AG04449 (cell line): ENCODE data around the gene KCMF1.

ENCODE experiments used
- CTCF ChIA-PET: fragments of 350-600 bp; formaldehyde crosslinking; extraction: SDS; loops from one replicate; lab custom pipeline; 2021; ENCODE audit warnings: antibody characterized with exemption; lab: Yijun Ruan, JAX
- POLR2A ChIA-PET: fragments of 400-600, 350-600 bp; formaldehyde crosslinking; extraction: SDS; loops from one replicate; lab custom pipeline; 2020; ENCODE audit warnings: antibody characterized with exemption, inconsistent platforms; lab: Yijun Ruan, JAX
- DNase-seq: peaks from one replicate; pipeline ENCODE4 v3.0.0-alpha.2; 2010; ENCODE audit warnings: low read depth, low spot score
- H3K4me3 ChIP-seq: 2 replicates; pipeline ENCODE4 v1.5.1; 2011; ENCODE audit warnings: low read depth, mild to moderate bottlenecking, control low read depth, low read length
- CTCF ChIP-seq: IDR thresholded peaks from one replicate; pipeline ENCODE4 v1.5.1; 2011; ENCODE audit warnings: mild to moderate bottlenecking, moderate library complexity, low read length, control low read depth, inconsistent platforms; ENCODE audit not compliant: insufficient read depth; ENCODE audit errors: missing control alignments

Gene KCMF1

GRCh38 chr2:84986018-84986417, 15.1 kb downstream of the KCMF1 start:
- ChIA-PET POLR2A (no interaction called here), CTCF (interaction anchor here (0.9 kb wide), 1 partner anchor 30 kb away, joined by 3 read pairs; no protein-coding TSS in a partner anchor)
- H3K4me3 ChIP-seq: no peak overlapping the region
- no peak for TF ChIP-seq CTCF
- DNase-seq: no peak

DNA sequence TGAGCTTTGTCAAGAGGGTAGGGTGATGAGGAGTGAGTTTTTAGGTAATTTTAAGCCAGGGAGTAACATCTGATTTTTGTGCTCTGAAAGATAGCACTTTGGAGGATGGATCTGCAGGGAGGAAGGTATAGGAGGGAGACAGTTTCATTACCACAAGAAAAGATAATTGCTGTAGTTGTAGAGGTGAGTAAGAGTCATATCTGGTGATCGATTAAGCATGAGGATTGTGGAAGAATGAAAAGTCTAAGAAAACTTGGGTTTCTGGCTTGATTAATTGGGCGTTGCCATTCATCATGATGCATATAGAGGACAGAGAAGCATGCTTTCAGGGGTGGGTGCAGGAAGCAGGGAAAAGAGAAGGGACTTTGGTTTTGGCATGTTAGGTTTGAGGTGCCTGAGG, 18.5 kb downstream of the KCMF1 start:
- ChIA-PET POLR2A (no interaction called here), CTCF (no interaction called here)
- DNase-seq: no peak
- no peak for TF ChIP-seq CTCF
- no peak overlapping the region for H3K4me3 ChIP-seq

GRCh38 chr2:84989927-84990326, 19.0 kb downstream of the KCMF1 start:
- DNase-seq: no peak
- H3K4me3 ChIP-seq: no peak overlapping the region
- ChIA-PET POLR2A (interaction anchor here (0.6 kb wide), 1 partner anchor 32 kb away, joined by 3 read pairs; no protein-coding TSS in a partner anchor), CTCF (interaction anchor here (0.7 kb wide), 1 partner anchor 12 kb away, joined by 3 read pairs; no protein-coding TSS in a partner anchor)
- no peak for TF ChIP-seq CTCF

GRCh38 chr2:84991404-84992160, 20.6 kb downstream of the KCMF1 start:
- peak; percentile 79 for DNase-seq
- no peak for TF ChIP-seq CTCF
- POLR2A ChIA-PET: no interaction called here
- no peak overlapping the region for H3K4me3 ChIP-seq
- CTCF ChIA-PET: interaction anchor here (0.6 kb wide), 1 partner anchor 12 kb away, joined by 3 read pairs; no protein-coding TSS in a partner anchor

DNA sequence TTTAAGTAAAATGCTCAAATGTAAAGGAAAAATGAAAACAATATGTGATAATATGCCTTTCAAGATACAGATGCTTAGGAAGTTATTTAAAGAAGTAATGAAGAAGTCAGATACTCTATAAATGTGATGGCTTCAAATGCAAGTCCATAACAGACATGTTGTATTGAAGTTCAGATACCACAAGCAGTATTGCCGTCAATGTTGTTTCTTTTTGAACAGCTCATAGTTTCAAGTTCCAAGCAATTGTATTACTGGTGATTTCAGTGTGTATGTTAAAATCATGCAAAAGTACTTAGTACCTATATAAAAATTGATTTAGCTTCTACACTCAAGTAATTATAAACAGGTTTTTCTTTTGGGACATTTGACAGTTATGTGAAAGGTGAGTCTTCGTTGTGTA, 24.9 kb downstream of the KCMF1 start:
- H3K4me3 ChIP-seq: no peak overlapping the region
- ChIA-PET CTCF (interaction anchor here (0.8 kb wide), 1 partner anchor 22 kb away, joined by 3 read pairs; no protein-coding TSS in a partner anchor), POLR2A (no interaction called here)
- no peak for DNase-seq
- no peak for TF ChIP-seq CTCF

- CTCF ChIA-PET: interaction anchor here (1.0 kb wide), 1 partner anchor 13 kb away, joined by 3 read pairs; no protein-coding TSS in a partner anchor
- no peak for DNase-seq
- TF ChIP-seq CTCF: no peak
- POLR2A ChIA-PET: no interaction called here
- H3K4me3 ChIP-seq: no peak overlapping the region
Observed at GRCh38 chr2:84996909-84997308, 25.9 kb downstream of the KCMF1 start.
